Fibroblast of lung (primary cell): ENCODE data around the gene YAF2. TPM values are rescaled to one million over a fixed set of nuclear protein-coding genes. Genes with fewer than 3 reads are reported as not detected.
"Not testable (repeated sequence)": the region's sequence is repeated elsewhere in the genome, so short reads cannot be mapped to it uniquely, and the experiment has no call there.

Source experiments
- DNase-seq, 2 donors: peaks; one replicate each; pipeline versions ENCODE4 v3.0.0 to v3.0.0-alpha.2; 2010; ENCODE audit warnings: low read depth in 2 of 2
- H2AFZ ChIP-seq: 2 replicates; pipeline ENCODE4 v1.5.1; 2012; ENCODE audit warnings: low read length, control low read depth, inconsistent platforms
- H3K27ac ChIP-seq: 2 replicates; pipeline ENCODE4 v1.5.1; 2011; ENCODE audit warnings: low read length, control low read depth; ENCODE audit not compliant: insufficient read depth
- H3K27me3 ChIP-seq: 2 replicates; pipeline ENCODE4 v1.5.1; 2011; ENCODE audit warnings: mild to moderate bottlenecking, low read length; ENCODE audit not compliant: control insufficient read depth, insufficient read depth
- H3K36me3 ChIP-seq: 2 replicates; pipeline ENCODE4 v1.5.1; 2011; ENCODE audit warnings: low read length; ENCODE audit not compliant: control insufficient read depth, insufficient read depth
- H3K4me1 ChIP-seq: 2 replicates; pipeline ENCODE4 v1.5.1; 2011; ENCODE audit warnings: low read length; ENCODE audit not compliant: control insufficient read depth, insufficient read depth; ENCODE audit errors: extremely low read depth
- H3K4me2 ChIP-seq: 2 replicates; pipeline ENCODE4 v1.5.1; 2011; ENCODE audit warnings: low read length, control low read depth; ENCODE audit not compliant: insufficient read depth; ENCODE audit errors: extremely low read depth
- H3K4me3 ChIP-seq, 4 experiments: fragments of 200-600 bp in 1 of 4; sonication (generic) in 1 of 4; replicated peaks in 1 of 4; 2 replicates each; pipeline ENCODE4 v1.5.1; 2011 to 2016; ENCODE audit warnings: low read length in 4 of 4, low read depth in 3 of 4, mild to moderate bottlenecking in 3 of 4, control low read depth in 2 of 4, inconsistent platforms in 1 of 4, mixed read lengths in 1 of 4; ENCODE audit not compliant: insufficient read depth in 1 of 4; ENCODE audit errors: control extremely low read depth in 1 of 4
- H3K79me2 ChIP-seq: 2 replicates; pipeline ENCODE4 v1.5.1; 2012; ENCODE audit warnings: mild to moderate bottlenecking, low read length, inconsistent platforms; ENCODE audit not compliant: control insufficient read depth, insufficient read depth
- H3K9ac ChIP-seq: 2 replicates; pipeline ENCODE4 v1.5.1; 2011; ENCODE audit warnings: mild to moderate bottlenecking, low read length, control low read depth; ENCODE audit not compliant: insufficient read depth
- H3K9me3 ChIP-seq: 2 replicates; pipeline ENCODE4 v1.5.1; 2012; ENCODE audit warnings: low read depth, low read length; ENCODE audit not compliant: control insufficient read depth, insufficient read depth
- H4K20me1 ChIP-seq: 2 replicates; pipeline ENCODE4 v1.5.1; 2011; ENCODE audit warnings: low read length; ENCODE audit not compliant: control insufficient read depth, insufficient read depth; ENCODE audit errors: extremely low read depth
- CTCF ChIP-seq, 2 donors: IDR thresholded peaks in 1 of 2; conservative IDR thresholded peaks in 1 of 2; 1 replicate in 1 of 2; 2 replicates in 1 of 2; pipeline ENCODE4 v1.5.1; 2011 to 2012; ENCODE audit warnings: low read length in 2 of 2, control low read depth in 1 of 2, inconsistent platforms in 1 of 2, low read depth in 1 of 2, mild to moderate bottlenecking in 1 of 2
- EZH2 ChIP-seq: IDR thresholded peaks from 2 replicates; pipeline ENCODE4 v1.5.1; 2012; ENCODE audit warnings: low read length, control low read depth, mild to moderate bottlenecking; ENCODE audit errors: missing control alignments
- polyA plus RNA-seq, 2 donors: library from polyadenylated mRNA; depleted of rRNA in 1 of 2; stranded (reverse) in 1 of 2; unstranded in 1 of 2; fragments of >200 nt; gene quantifications; 2 replicates each; pipeline ENCODE4 v1.2.1, GENCODE V29; 2011 to 2012; ENCODE audit warnings: missing spikeins in 1 of 2
- total RNA-seq: library from RNA; depleted of rRNA; stranded (reverse); fragments of >200 nt; gene quantifications from 2 replicates; pipeline ENCODE4 v1.2.1, GENCODE V29; 2014

The YAF2 gene
- total and polyA plus RNA-seq, 2 donors (not counting 1 experiment from before 2014, with no cell fraction given) = 18.0 to 25.2 TPM

- Histone ChIP-seq H3K4me1 (peaks cover 4% of the 10 kb centered on the region), H3K79me2 (peaks cover 4% of the 10 kb centered on the region), H3K9ac (no peak overlapping the region), H3K4me2 (no peak overlapping the region), H2AFZ (no peak overlapping the region), H3K36me3 (no peaks in the 10 kb centered on the region), H3K27me3 (no peaks in the 10 kb centered on the region), H3K27ac (no peak overlapping the region), H3K4me3 (no peak overlapping the region), H4K20me1 (no peaks in the 10 kb centered on the region), H3K9me3 (no peaks in the 10 kb centered on the region)
- no peak for DNase-seq
- TF ChIP-seq EZH2 (no peak), CTCF (conservative IDR thresholded peaks at IDR 0.05 in 1 of 2, IDR thresholded peaks at IDR 0.05 in 1 of 2; ENCODE audit: low read depth in 1 of 2, low read length in 2 of 2) (no peak)
Measured at GRCh38 chr12:42216737-42217136, 21.3 kb downstream of the YAF2 start.

GRCh38 chr12:42215759-42216158 lies 22.3 kb downstream of the YAF2 start:
- not testable (repeated sequence) for H3K36me3 ChIP-seq, H3K4me2 ChIP-seq, DNase-seq, H2AFZ ChIP-seq, H3K27me3 ChIP-seq, H3K4me3 ChIP-seq, H4K20me1 ChIP-seq, H3K27ac ChIP-seq, H3K79me2 ChIP-seq, H3K4me1 ChIP-seq, H3K9me3 ChIP-seq, H3K9ac ChIP-seq

GRCh38 chr12:42213954-42214426 lies 24.1 kb downstream of the YAF2 start:
- H4K20me1 ChIP-seq = no peaks in the 10 kb centered on the region
- TF ChIP-seq CTCF (conservative IDR thresholded peaks at IDR 0.05 in 1 of 2, IDR thresholded peaks at IDR 0.05 in 1 of 2; ENCODE audit: low read depth in 1 of 2, low read length in 2 of 2) (no peak), EZH2 (no peak)
- peak; percentile 48 to 75 for DNase-seq
- H3K4me3 ChIP-seq = no peak overlapping the region
- peaks cover 4% of the 10 kb centered on the region for H3K79me2 ChIP-seq
- no peak overlapping the region for H3K4me2 ChIP-seq
- no peak overlapping the region for H3K9ac ChIP-seq
- H3K27me3 ChIP-seq = no peaks in the 10 kb centered on the region
- H3K27ac ChIP-seq = no peak overlapping the region
- H3K9me3 ChIP-seq = no peaks in the 10 kb centered on the region
- H3K4me1 ChIP-seq = peaks cover 4% of the 10 kb centered on the region
- H2AFZ ChIP-seq = no peak overlapping the region
- no peaks in the 10 kb centered on the region for H3K36me3 ChIP-seq
